Measurements from ENCODE around the gene CRYGN.
A peak's percentile ranks its signal among the peaks of the same experiment; 100 is the strongest.

CRYGN gene

GRCh38 chr7:151461942-151462230, 21.9 kb upstream of the CRYGN start:
- Histone ChIP-seq H3K4me1 (ENCODE audit: control insufficient read depth in 2 of 2, insufficient read depth in 1 of 2, low read depth in 1 of 2, low read length in 2 of 2) (peaks cover 14 to 18% of the 10 kb centered on the region in 2 donors), H3K4ac (ENCODE audit: low read length) (no peak overlapping the region), H2BK5ac (ENCODE audit: low read length) (no peak overlapping the region), H3K14ac (ENCODE audit: low read length) (no peak overlapping the region), H4K8ac (ENCODE audit: low read depth, low read length) (no peak overlapping the region), H3K79me1 (ENCODE audit: low read depth, low read length) (no peaks in the 10 kb centered on the region), H2AFZ (ENCODE audit: low read length) (no peak overlapping the region), H2BK12ac (ENCODE audit: low read length) (no peak overlapping the region), H2BK120ac (ENCODE audit: low read depth, low read length) (no peak overlapping the region), H2BK15ac (ENCODE audit: low read length) (no peak overlapping the region), H3K27ac (replicated peaks; ENCODE audit: low read length) (no peak overlapping the region), H3K9me3 (replicated peaks in 1 of 2; ENCODE audit: control insufficient read depth in 2 of 2, insufficient read depth in 1 of 2, low read depth in 1 of 2, low read length in 2 of 2) (peaks cover 16 to 39% of the 10 kb centered on the region in 2 donors), H3K36me3 (replicated peaks in 1 of 2; ENCODE audit: control insufficient read depth in 2 of 2, insufficient read depth in 2 of 2, low read length in 2 of 2) (peaks cover 19 to 28% of the 10 kb centered on the region in 2 donors), H3K23ac (ENCODE audit: low read depth, low read length, poor library complexity) (no peak overlapping the region), H2AK5ac (ENCODE audit: low read depth, low read length) (no peak overlapping the region), H4K91ac (ENCODE audit: low read depth, low read length, poor library complexity) (no peak overlapping the region), H3K18ac (ENCODE audit: low read length) (no peak overlapping the region), H3K4me3 (ENCODE audit: low read length in 2 of 2) (no peak overlapping the region), H3K4me2 (ENCODE audit: insufficient read depth, low read length, poor library complexity, severe bottlenecking) (no peak overlapping the region), H3K9ac (ENCODE audit: low read depth, low read length, poor library complexity) (no peak overlapping the region), H3K27me3 (ENCODE audit: control insufficient read depth in 3 of 3, insufficient read depth in 3 of 3, low read depth in 1 of 3, low read length in 3 of 3) (no peaks in the 10 kb centered on the region)
- no peak for DNase-seq (ENCODE audit: low spot score)
- no CpG with 5 or more reads among the region's 4 CpGs for WGBS, 2 donors (ENCODE audit: extremely low coverage in 2 of 2, insufficient read length in 2 of 2, insufficient replicate concordance in 1 of 2)

GRCh38 chr7:151461096-151461941, 21.4 kb upstream of the CRYGN start:
- no peak for DNase-seq (ENCODE audit: low spot score)
- no peak overlapping the region for H3K23ac ChIP-seq (ENCODE audit: low read depth, low read length, poor library complexity)
- H3K27me3 ChIP-seq (ENCODE audit: control insufficient read depth in 3 of 3, insufficient read depth in 3 of 3, low read depth in 1 of 3, low read length in 3 of 3): no peaks in the 10 kb centered on the region

GRCh38 chr7:151460474-151460855, 20.5 kb upstream of the CRYGN start:
- H3K4me3 ChIP-seq (ENCODE audit: low read length in 2 of 2): no peak overlapping the region
- DNase-seq (ENCODE audit: low spot score): no peak
- peak overlapping the region; percentile 24 for H3K27ac ChIP-seq (replicated peaks; ENCODE audit: low read length)

More at GRCh38 chr7:151461096-151461941, 21.4 kb upstream of the CRYGN start:
- Histone ChIP-seq H2AK5ac (ENCODE audit: low read depth, low read length) (no peak overlapping the region), H3K9me3 (replicated peaks in 1 of 2; ENCODE audit: control insufficient read depth in 2 of 2, insufficient read depth in 1 of 2, low read depth in 1 of 2, low read length in 2 of 2) (peaks cover 16 to 40% of the 10 kb centered on the region in 2 donors), H3K18ac (ENCODE audit: low read length) (no peak overlapping the region), H3K4me3 (ENCODE audit: low read length in 2 of 2) (no peak overlapping the region), H3K27ac (replicated peaks; ENCODE audit: low read length) (no peak overlapping the region), H3K4me1 (ENCODE audit: control insufficient read depth in 2 of 2, insufficient read depth in 1 of 2, low read depth in 1 of 2, low read length in 2 of 2) (peaks cover 15 to 24% of the 10 kb centered on the region in 2 donors), H3K9ac (ENCODE audit: low read depth, low read length, poor library complexity) (no peak overlapping the region), H3K4me2 (ENCODE audit: insufficient read depth, low read length, poor library complexity, severe bottlenecking) (no peak overlapping the region), H2BK120ac (ENCODE audit: low read depth, low read length) (no peak overlapping the region), H4K91ac (ENCODE audit: low read depth, low read length, poor library complexity) (no peak overlapping the region), H3K14ac (ENCODE audit: low read length) (no peak overlapping the region), H3K36me3 (replicated peaks in 1 of 2; ENCODE audit: control insufficient read depth in 2 of 2, insufficient read depth in 2 of 2, low read length in 2 of 2) (peaks cover 17 to 24% of the 10 kb centered on the region in 2 donors), H3K4ac (ENCODE audit: low read length) (no peak overlapping the region), H2BK5ac (ENCODE audit: low read length) (peak overlapping the region; percentile 62), H2BK15ac (ENCODE audit: low read length) (no peak overlapping the region), H3K79me1 (ENCODE audit: low read depth, low read length) (no peaks in the 10 kb centered on the region), H4K8ac (ENCODE audit: low read depth, low read length) (no peak overlapping the region), H2BK12ac (ENCODE audit: low read length) (no peak overlapping the region), H2AFZ (ENCODE audit: low read length) (no peak overlapping the region)
- WGBS, 2 donors (ENCODE audit: extremely low coverage in 2 of 2, insufficient read length in 2 of 2, insufficient replicate concordance in 1 of 2): no CpG with 5 or more reads among the region's 6 CpGs

DNA sequence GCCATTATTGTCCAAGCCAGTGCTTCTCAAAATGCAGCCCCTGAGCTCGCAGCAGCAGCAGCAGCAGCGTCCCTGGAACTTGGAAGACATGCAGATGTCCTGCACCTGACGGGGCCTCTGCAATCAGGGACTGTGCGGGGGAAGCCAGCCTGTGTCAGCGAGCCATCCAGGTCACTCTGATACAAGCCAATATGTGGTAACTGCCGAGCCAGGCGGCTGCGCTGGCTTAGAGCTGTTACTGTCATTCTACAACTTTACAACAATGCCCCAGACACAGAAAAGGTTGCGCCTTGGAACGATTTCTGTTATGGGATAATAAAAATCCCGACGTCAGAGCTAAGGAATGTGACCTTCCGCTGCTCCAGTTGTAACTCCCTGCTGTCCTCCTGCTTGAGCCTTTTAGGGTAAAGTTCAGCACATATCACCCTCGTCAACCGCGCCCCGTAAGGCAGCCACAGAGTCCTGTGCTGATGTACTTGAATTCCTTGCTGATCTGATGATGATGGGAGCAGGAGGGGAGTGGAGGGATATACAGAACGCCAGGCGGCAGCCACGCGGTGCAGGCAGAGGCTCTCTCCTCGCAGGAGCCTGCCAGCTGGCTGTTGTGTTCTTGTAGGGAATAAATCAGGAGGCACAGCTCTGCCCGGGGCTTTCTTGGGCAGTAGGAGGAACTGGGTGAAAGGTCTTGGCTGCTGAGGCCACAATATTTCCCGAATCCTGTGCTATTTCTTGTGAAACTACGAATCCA, 20.0 kb upstream of the CRYGN start:
- Histone ChIP-seq H4K8ac (ENCODE audit: low read depth, low read length) (no peak overlapping the region), H3K18ac (ENCODE audit: low read length) (peak overlapping the region; percentile 80), H2BK5ac (ENCODE audit: low read length) (peak overlapping the region; percentile 62), H2AK5ac (ENCODE audit: low read depth, low read length) (peak overlapping the region; percentile 24), H3K79me1 (ENCODE audit: low read depth, low read length) (no peaks in the 10 kb centered on the region), H3K36me3 (replicated peaks in 1 of 2; ENCODE audit: control insufficient read depth in 2 of 2, insufficient read depth in 2 of 2, low read length in 2 of 2) (peaks cover 7 to 10% of the 10 kb centered on the region in 2 donors), H3K9me3 (replicated peaks in 1 of 2; ENCODE audit: control insufficient read depth in 2 of 2, insufficient read depth in 1 of 2, low read depth in 1 of 2, low read length in 2 of 2) (peaks cover 14 to 35% of the 10 kb centered on the region in 2 donors), H3K4me2 (ENCODE audit: insufficient read depth, low read length, poor library complexity, severe bottlenecking) (peak overlapping the region; percentile 12), H2AFZ (ENCODE audit: low read length) (peak overlapping the region; percentile 45), H3K4me1 (ENCODE audit: control insufficient read depth in 2 of 2, insufficient read depth in 1 of 2, low read depth in 1 of 2, low read length in 2 of 2) (peaks cover 15 to 26% of the 10 kb centered on the region in 2 donors), H3K4me3 (ENCODE audit: low read length in 2 of 2) (peak overlapping the region in 1 of 2 donors; percentile 28), H3K23ac (ENCODE audit: low read depth, low read length, poor library complexity) (no peak overlapping the region), H3K14ac (ENCODE audit: low read length) (no peak overlapping the region), H3K9ac (ENCODE audit: low read depth, low read length, poor library complexity) (no peak overlapping the region), H2BK12ac (ENCODE audit: low read length) (peak overlapping the region; percentile 33), H4K91ac (ENCODE audit: low read depth, low read length, poor library complexity) (no peak overlapping the region), H3K27ac (replicated peaks; ENCODE audit: low read length) (peak overlapping the region; percentile 24), H3K4ac (ENCODE audit: low read length) (no peak overlapping the region), H2BK15ac (ENCODE audit: low read length) (no peak overlapping the region), H2BK120ac (ENCODE audit: low read depth, low read length) (no peak overlapping the region), H3K27me3 (ENCODE audit: control insufficient read depth in 3 of 3, insufficient read depth in 3 of 3, low read depth in 1 of 3, low read length in 3 of 3) (no peaks in the 10 kb centered on the region)
- peak; percentile 33 for DNase-seq (ENCODE audit: low spot score)
- WGBS, 2 donors (ENCODE audit: extremely low coverage in 2 of 2, insufficient read length in 2 of 2, insufficient replicate concordance in 1 of 2): no CpG with 5 or more reads among the region's 25 CpGs

More at GRCh38 chr7:151460474-151460855, 20.5 kb upstream of the CRYGN start:
- H2BK120ac ChIP-seq (ENCODE audit: low read depth, low read length): no peak overlapping the region
- H4K8ac ChIP-seq (ENCODE audit: low read depth, low read length): no peak overlapping the region
- no peaks in the 10 kb centered on the region for H3K27me3 ChIP-seq (ENCODE audit: control insufficient read depth in 3 of 3, insufficient read depth in 3 of 3, low read depth in 1 of 3, low read length in 3 of 3)
- no peak overlapping the region for H3K4me2 ChIP-seq (ENCODE audit: insufficient read depth, low read length, poor library complexity, severe bottlenecking)
- peaks cover 11 to 16% of the 10 kb centered on the region in 2 donors for H3K36me3 ChIP-seq (replicated peaks in 1 of 2; ENCODE audit: control insufficient read depth in 2 of 2, insufficient read depth in 2 of 2, low read length in 2 of 2)
- no CpG with 5 or more reads among the region's 10 CpGs for WGBS, 2 donors (ENCODE audit: extremely low coverage in 2 of 2, insufficient read length in 2 of 2, insufficient replicate concordance in 1 of 2)
- peak overlapping the region; percentile 24 for H2AK5ac ChIP-seq (ENCODE audit: low read depth, low read length)
- H3K4ac ChIP-seq (ENCODE audit: low read length): no peak overlapping the region
- peaks cover 14 to 40% of the 10 kb centered on the region in 2 donors for H3K9me3 ChIP-seq (replicated peaks in 1 of 2; ENCODE audit: control insufficient read depth in 2 of 2, insufficient read depth in 1 of 2, low read depth in 1 of 2, low read length in 2 of 2)
- peak overlapping the region; percentile 33 for H2BK12ac ChIP-seq (ENCODE audit: low read length)
- no peak overlapping the region for H3K14ac ChIP-seq (ENCODE audit: low read length)
- no peak overlapping the region for H4K91ac ChIP-seq (ENCODE audit: low read depth, low read length, poor library complexity)
- peak overlapping the region; percentile 45 for H2AFZ ChIP-seq (ENCODE audit: low read length)
- peaks cover 15 to 26% of the 10 kb centered on the region in 2 donors for H3K4me1 ChIP-seq (ENCODE audit: control insufficient read depth in 2 of 2, insufficient read depth in 1 of 2, low read depth in 1 of 2, low read length in 2 of 2)
- H2BK5ac ChIP-seq (ENCODE audit: low read length): peak overlapping the region; percentile 62
- peak overlapping the region; percentile 63 for H3K9ac ChIP-seq (ENCODE audit: low read depth, low read length, poor library complexity)
- H3K18ac ChIP-seq (ENCODE audit: low read length): peak overlapping the region; percentile 80
- no peaks in the 10 kb centered on the region for H3K79me1 ChIP-seq (ENCODE audit: low read depth, low read length)
- H2BK15ac ChIP-seq (ENCODE audit: low read length): no peak overlapping the region
- peak overlapping the region; percentile 58 for H3K23ac ChIP-seq (ENCODE audit: low read depth, low read length, poor library complexity)
